ENCODE results near the gene DRD3.

DNA sequence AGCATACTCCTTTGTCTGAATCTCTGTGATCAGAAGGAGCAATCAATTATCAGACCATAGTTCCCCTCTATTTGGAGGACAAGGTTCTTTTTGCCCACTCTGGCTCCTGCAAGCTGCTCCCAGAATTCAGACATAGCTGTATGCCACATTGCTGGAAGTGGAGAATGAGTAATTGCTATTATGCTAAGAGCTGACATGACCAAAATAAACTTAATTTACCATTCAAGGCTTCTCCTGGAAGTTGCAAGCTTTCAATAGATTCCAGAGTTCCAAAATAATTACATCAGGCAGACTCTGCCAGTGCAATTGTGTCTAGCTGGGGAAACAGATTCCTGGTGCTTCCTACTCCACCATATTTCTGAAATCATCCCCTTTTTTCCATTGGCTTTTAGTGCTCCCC is 7.6 kb upstream of the DRD3 start:
- TF ChIP-seq ZNF146 (tag by site-specific recombination; IDR thresholded peaks at IDR 0.05) (no peak), TCF7L2 (IDR thresholded peaks at IDR 0.05; ENCODE audit: borderline replicate concordance, low read depth, low read length) (no peak), ZSCAN30 (tag by site-specific recombination; IDR thresholded peaks at IDR 0.05) (no peak), SALL2 (tag by site-specific recombination; IDR thresholded peaks at IDR 0.05; ENCODE audit: borderline replicate concordance) (no peak), ZNF623 (tag by site-specific recombination; IDR thresholded peaks at IDR 0.05) (no peak), GLI4 (tag by site-specific recombination; IDR thresholded peaks at IDR 0.05) (no peak), MZF1 (tag by site-specific recombination; IDR thresholded peaks at IDR 0.05; ENCODE audit: borderline replicate concordance) (no peak), ZNF423 (tag by site-specific recombination; IDR thresholded peaks at IDR 0.05) (no peak), EGR2 (tag by site-specific recombination; IDR thresholded peaks at IDR 0.05; ENCODE audit: low read depth) (no peak)
- TF ChIP-seq, protein P1, sequence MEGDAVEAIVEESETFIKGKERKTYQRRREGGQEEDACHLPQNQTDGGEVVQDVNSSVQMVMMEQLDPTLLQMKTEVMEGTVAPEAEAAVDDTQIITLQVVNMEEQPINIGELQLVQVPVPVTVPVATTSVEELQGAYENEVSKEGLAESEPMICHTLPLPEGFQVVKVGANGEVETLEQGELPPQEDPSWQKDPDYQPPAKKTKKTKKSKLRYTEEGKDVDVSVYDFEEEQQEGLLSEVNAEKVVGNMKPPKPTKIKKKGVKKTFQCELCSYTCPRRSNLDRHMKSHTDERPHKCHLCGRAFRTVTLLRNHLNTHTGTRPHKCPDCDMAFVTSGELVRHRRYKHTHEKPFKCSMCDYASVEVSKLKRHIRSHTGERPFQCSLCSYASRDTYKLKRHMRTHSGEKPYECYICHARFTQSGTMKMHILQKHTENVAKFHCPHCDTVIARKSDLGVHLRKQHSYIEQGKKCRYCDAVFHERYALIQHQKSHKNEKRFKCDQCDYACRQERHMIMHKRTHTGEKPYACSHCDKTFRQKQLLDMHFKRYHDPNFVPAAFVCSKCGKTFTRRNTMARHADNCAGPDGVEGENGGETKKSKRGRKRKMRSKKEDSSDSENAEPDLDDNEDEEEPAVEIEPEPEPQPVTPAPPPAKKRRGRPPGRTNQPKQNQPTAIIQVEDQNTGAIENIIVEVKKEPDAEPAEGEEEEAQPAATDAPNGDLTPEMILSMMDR (tag by site-specific recombination; IDR thresholded peaks at IDR 0.05): no peak
- TF ChIP-seq, protein P2, sequence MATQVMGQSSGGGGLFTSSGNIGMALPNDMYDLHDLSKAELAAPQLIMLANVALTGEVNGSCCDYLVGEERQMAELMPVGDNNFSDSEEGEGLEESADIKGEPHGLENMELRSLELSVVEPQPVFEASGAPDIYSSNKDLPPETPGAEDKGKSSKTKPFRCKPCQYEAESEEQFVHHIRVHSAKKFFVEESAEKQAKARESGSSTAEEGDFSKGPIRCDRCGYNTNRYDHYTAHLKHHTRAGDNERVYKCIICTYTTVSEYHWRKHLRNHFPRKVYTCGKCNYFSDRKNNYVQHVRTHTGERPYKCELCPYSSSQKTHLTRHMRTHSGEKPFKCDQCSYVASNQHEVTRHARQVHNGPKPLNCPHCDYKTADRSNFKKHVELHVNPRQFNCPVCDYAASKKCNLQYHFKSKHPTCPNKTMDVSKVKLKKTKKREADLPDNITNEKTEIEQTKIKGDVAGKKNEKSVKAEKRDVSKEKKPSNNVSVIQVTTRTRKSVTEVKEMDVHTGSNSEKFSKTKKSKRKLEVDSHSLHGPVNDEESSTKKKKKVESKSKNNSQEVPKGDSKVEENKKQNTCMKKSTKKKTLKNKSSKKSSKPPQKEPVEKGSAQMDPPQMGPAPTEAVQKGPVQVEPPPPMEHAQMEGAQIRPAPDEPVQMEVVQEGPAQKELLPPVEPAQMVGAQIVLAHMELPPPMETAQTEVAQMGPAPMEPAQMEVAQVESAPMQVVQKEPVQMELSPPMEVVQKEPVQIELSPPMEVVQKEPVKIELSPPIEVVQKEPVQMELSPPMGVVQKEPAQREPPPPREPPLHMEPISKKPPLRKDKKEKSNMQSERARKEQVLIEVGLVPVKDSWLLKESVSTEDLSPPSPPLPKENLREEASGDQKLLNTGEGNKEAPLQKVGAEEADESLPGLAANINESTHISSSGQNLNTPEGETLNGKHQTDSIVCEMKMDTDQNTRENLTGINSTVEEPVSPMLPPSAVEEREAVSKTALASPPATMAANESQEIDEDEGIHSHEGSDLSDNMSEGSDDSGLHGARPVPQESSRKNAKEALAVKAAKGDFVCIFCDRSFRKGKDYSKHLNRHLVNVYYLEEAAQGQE (tag by site-specific recombination; IDR thresholded peaks at IDR 0.05): no peak
